ENCODE measurements around the gene ATM.
"Not testable (repeated sequence)": the region's sequence is repeated elsewhere in the genome, so short reads cannot be mapped to it uniquely, and the experiment has no call there.

ATM gene

DNA sequence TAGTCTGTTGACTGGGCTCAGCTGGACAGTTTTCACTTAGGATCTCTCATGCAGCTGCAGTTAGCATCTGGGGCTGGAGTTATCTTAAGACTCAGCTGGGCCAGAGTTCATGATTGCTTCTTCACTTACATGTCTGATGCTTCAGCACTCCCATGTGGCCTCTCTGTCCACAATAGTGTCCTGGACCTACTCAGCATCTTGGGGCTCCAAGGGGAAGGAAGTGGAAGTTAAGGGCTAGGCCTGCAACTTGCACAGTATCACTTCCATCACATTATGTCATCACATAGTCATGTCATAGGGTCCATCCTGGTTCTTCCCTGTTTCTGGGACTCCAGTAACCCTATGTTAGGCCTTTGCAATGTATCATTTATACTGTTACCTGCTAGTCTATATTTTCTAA is 128.6 kb downstream of the ATM start:
- DNase-seq (ENCODE audit: low read depth): no peak
- no peak overlapping the region for H3K4me3 ChIP-seq (ENCODE audit: low read depth, low read length)
- TF ChIP-seq, protein P1, sequence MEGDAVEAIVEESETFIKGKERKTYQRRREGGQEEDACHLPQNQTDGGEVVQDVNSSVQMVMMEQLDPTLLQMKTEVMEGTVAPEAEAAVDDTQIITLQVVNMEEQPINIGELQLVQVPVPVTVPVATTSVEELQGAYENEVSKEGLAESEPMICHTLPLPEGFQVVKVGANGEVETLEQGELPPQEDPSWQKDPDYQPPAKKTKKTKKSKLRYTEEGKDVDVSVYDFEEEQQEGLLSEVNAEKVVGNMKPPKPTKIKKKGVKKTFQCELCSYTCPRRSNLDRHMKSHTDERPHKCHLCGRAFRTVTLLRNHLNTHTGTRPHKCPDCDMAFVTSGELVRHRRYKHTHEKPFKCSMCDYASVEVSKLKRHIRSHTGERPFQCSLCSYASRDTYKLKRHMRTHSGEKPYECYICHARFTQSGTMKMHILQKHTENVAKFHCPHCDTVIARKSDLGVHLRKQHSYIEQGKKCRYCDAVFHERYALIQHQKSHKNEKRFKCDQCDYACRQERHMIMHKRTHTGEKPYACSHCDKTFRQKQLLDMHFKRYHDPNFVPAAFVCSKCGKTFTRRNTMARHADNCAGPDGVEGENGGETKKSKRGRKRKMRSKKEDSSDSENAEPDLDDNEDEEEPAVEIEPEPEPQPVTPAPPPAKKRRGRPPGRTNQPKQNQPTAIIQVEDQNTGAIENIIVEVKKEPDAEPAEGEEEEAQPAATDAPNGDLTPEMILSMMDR (IDR thresholded peaks at IDR 0.05; ENCODE audit: low read depth, low read length, missing control alignments): no peak

DNA sequence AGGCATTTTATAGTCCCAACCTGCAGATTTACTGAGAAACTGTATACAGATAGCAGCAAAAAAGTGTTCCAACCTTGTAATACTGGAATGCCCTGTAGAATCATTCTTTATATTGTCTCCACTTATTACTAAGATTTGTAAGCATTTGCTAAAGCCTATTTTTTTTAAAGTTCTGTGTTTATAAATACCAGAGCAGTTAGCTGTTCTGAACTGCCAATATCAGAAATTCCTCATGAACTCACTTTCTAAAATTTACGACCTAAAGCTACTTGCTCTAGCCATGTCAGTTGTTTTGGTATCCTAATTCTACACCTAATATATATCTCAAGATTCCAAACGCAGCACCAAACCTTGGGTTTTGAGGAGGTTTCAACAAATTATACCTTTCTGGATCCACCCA is 141.3 kb downstream of the ATM start:
- no peak overlapping the region for H3K4me3 ChIP-seq (ENCODE audit: low read depth, low read length)
- TF ChIP-seq, protein P1 (IDR thresholded peaks at IDR 0.05; ENCODE audit: low read depth, low read length, missing control alignments): no peak
- DNase-seq (ENCODE audit: low read depth): no peak

DNA sequence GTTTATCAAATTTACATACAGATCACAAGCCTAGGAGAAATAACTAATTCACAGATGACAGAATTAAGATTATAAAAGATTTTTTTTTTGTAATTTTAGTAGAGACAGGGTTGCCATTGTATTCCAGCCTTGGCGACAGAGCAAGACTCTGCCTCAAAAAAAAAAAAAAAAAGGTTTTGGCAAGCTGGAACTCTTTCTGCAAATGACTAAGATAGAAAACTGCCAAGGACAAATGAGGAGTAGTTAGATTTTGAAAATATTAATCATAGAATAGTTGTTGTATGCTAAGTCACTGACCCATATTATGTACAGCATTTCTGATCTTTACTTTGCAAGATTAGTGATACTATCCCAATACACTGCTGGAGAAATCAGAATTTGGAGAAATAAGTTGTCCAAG is 145.3 kb downstream of the ATM start:
- TF ChIP-seq, protein P1 (IDR thresholded peaks at IDR 0.05; ENCODE audit: low read depth, low read length, missing control alignments): no peak
- no peak overlapping the region for H3K4me3 ChIP-seq (ENCODE audit: low read depth, low read length)
- DNase-seq (ENCODE audit: low read depth): no peak

DNA sequence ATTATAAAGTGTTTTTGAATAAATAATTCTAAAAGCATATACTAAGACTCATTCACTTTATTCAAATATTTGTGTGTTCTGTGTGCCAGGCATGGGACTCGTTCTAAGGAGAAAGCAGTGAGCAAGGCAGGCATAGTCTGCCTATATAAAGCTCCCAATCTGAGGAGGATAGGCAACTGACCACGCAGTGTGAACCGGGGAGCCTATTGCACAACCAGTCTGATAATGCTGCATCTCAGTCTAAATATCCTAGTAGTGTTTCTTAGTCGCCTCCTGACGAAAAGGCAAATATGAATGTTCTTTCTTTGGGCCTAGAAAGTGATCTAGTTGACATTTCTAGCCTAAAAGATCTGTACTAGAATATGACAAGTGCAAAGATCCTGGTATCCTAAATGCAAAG is 146.2 kb downstream of the ATM start:
- TF ChIP-seq, protein P1 (IDR thresholded peaks at IDR 0.05; ENCODE audit: low read depth, low read length, missing control alignments): no peak
- no peak overlapping the region for H3K4me3 ChIP-seq (ENCODE audit: low read depth, low read length)
- DNase-seq (ENCODE audit: low read depth): no peak

DNA sequence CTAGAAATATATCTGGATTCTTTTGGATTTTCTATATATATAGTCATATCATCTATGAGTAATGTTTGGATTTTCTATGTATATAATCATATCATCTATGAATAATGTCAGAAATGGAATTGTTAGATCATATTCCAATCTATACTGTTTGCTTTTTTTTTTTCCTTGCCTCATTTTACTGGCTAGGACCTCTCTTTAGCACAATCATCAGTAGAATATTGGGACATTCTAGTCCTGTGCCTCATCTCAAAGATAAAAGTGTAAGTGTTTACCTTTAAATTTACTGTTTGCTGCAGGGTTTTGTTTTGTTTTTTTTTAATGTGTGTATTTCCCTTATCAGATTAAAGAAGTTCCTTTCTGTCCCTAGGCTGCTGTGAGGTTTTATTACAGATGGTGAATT is 147.4 kb downstream of the ATM start:
- no peak for DNase-seq (ENCODE audit: low read depth)
- H3K4me3 ChIP-seq (ENCODE audit: low read depth, low read length): no peak overlapping the region
- TF ChIP-seq, protein P1 (IDR thresholded peaks at IDR 0.05; ENCODE audit: low read depth, low read length, missing control alignments): no peak

DNA sequence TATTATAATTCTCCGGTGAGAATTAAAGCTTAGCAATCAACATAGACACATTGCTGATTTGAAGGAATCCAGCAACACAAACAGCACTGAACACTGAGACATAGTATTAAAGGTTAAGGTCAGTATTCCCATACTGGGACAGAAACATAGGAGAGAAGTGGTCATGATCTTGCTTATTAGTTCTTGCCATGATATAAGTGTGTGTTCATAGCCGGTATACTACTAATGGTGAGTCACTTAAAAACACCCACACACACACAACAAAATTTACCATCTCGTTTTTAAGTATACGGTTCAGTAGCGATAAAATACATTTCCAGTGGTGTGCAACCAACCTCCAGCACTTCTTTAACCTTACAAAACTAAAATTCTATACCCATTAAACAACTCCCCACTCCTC is 148.1 kb downstream of the ATM start:
- no peak for DNase-seq (ENCODE audit: low read depth)
- H3K4me3 ChIP-seq (ENCODE audit: low read depth, low read length): no peak overlapping the region
- TF ChIP-seq, protein P1 (IDR thresholded peaks at IDR 0.05; ENCODE audit: low read depth, low read length, missing control alignments): no peak

DNA sequence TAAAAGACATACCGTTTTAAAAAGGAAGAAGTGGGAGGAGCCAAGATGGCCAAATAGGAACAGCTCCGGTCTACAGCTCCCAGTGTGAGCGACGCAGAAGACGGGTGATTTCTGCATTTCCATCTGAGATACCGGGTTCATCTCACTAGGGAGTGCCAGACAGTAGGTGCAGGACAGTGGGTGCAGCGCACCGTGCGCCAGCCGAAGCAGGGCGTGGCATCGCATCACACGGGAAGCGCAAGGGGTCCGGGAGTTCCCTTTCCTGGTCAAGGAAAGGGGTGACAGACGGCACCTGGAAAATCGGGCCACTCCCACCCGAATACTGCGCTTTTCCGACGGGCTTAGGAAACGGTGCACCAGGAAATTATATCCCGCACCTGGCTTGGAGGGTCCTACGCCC is 150.6 kb downstream of the ATM start:
- not testable (repeated sequence) for DNase-seq (ENCODE audit: low read depth); H3K4me3 ChIP-seq (ENCODE audit: low read depth, low read length)

DNA sequence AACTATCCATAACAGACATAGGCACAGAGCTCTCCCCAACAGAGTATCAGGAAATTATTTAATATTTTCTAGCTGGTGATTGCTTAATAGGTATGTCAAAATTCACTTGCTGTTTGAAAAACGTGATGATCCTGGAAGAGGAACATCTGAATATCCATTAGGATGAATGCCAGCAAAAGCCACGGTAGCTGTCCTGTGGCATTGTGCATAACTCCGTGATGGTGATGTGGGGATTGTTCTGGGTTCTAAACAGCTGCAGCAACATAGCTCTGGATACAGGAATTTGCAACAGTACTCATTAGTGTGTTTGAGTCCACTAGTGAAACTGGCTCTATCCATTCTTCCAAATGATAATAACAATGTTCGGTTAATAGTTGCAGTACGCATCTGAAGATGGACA is 165.7 kb downstream of the ATM start:
- no peak overlapping the region for H3K4me3 ChIP-seq (ENCODE audit: low read depth, low read length)
- TF ChIP-seq, protein P1 (IDR thresholded peaks at IDR 0.05; ENCODE audit: low read depth, low read length, missing control alignments): no peak
- no peak for DNase-seq (ENCODE audit: low read depth)
